ENCODE data around the gene MLX.
A peak's percentile ranks its signal among the peaks of the same experiment; 100 is the strongest.

MLX gene

DNA sequence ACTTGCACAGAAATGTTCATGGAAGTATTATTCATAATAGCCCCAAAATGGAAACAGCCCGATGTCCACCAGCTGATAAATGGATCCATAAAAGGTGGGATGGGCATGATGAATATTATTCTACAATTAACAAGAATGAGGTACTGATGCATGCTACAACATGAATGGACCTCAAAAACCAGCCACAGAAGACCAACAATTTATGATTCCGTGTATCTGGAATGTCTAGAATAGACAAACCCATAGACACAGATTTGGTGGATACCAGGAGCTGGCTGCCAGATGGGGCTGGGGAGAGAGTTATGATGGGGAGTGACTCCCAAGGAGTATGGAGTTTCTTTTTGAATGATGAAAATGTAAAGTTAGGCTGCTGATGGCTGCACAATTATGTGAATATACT lies 41.7 kb upstream of the MLX start:
- Histone ChIP-seq H3K36me3 (ENCODE audit: insufficient read depth, low read length) (no peaks in the 10 kb centered on the region), H3K4me1 (ENCODE audit: insufficient read depth, low read length) (peaks cover 43% of the 10 kb centered on the region), H3K27ac (ENCODE audit: low read depth, low read length) (peak overlapping the region; percentile 29), H3K4me3 (ENCODE audit: low read depth in 1 of 2, low read length in 2 of 2) (no peak overlapping the region), H3K27me3 (ENCODE audit: control insufficient read depth in 1 of 2, insufficient read depth in 2 of 2, low read length in 2 of 2) (no peaks in the 10 kb centered on the region), H3K9me3 (ENCODE audit: low read length) (no peaks in the 10 kb centered on the region), H3K9ac (ENCODE audit: low read length) (no peak overlapping the region)

DNA sequence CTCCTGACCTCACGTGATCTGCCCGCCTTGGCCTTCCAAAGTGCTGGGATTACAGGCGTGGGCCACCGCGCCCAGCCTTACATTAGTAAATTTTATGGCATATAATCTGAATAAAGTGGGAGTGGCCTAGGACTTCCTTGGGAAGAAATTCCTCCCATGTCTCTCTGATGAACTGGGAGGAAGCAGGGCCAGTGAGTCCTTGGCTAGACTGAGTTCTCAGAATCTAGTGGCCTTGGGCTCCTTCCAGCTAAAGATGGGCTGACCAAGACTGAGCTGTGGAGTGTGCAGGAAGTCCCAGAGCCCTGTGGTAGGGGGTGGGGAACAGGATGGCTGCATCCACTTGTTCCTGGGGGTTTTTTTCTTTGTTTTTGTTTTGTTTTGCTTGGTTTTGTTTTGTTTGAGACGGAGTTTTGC lies 40.9 kb upstream of the MLX start:
- Histone ChIP-seq H3K27me3 (ENCODE audit: control insufficient read depth in 1 of 2, insufficient read depth in 2 of 2, low read length in 2 of 2) (no peaks in the 10 kb centered on the region), H3K9ac (ENCODE audit: low read length) (no peak overlapping the region), H3K36me3 (ENCODE audit: insufficient read depth, low read length) (no peaks in the 10 kb centered on the region), H3K4me1 (ENCODE audit: insufficient read depth, low read length) (peaks cover 35% of the 10 kb centered on the region), H3K9me3 (ENCODE audit: low read length) (no peaks in the 10 kb centered on the region), H3K4me3 (ENCODE audit: low read depth in 1 of 2, low read length in 2 of 2) (no peak overlapping the region), H3K27ac (ENCODE audit: low read depth, low read length) (peak overlapping the region; percentile 35)

DNA sequence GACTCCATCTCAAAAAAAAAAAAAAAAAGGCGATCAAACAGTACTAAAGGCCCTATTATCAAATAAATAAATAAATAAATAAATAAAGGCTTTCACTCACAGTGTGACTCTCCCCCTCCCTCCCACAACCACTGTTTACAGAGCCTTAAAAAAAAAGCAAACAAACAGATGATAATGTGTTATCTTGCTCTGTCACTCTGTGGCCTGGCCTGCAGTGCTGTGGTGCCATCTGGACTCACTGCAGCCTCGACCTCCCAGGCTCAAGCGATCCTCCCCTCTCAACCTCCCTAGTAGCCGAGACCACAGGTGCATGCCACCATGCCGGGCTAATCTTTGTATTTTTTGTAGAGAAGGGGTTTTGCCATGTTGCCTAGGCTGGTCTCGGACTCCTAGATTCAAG lies 39.0 kb upstream of the MLX start:
- Histone ChIP-seq H3K9ac (ENCODE audit: low read length) (no peak overlapping the region), H3K4me1 (ENCODE audit: insufficient read depth, low read length) (peaks cover 22% of the 10 kb centered on the region), H3K36me3 (ENCODE audit: insufficient read depth, low read length) (no peaks in the 10 kb centered on the region), H3K9me3 (ENCODE audit: low read length) (no peaks in the 10 kb centered on the region), H3K4me3 (ENCODE audit: low read depth in 1 of 2, low read length in 2 of 2) (no peak overlapping the region), H3K27me3 (ENCODE audit: control insufficient read depth in 1 of 2, insufficient read depth in 2 of 2, low read length in 2 of 2) (no peaks in the 10 kb centered on the region), H3K27ac (ENCODE audit: low read depth, low read length) (no peak overlapping the region)

DNA sequence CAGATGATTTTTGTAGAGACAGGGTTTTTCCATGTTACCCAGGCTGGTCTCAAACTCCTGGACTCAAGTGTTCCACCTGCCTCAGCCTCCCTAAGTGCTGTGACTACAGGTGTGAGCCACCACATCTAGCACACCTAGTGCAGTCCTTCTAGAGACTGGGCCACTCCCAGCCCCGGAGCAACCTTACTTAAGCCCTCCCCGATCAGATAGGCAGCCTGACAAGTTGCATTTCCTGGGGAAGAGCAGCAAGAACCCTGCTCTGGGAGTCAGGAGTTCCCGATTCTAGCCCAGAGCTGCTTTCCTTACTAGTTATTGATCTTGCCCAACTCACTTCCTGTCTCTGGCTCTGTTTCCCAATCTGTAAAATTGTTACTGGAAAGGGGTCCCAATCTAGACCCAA lies 37.8 kb upstream of the MLX start:
- Histone ChIP-seq H3K9me3 (ENCODE audit: low read length) (no peaks in the 10 kb centered on the region), H3K9ac (ENCODE audit: low read length) (no peak overlapping the region), H3K27me3 (ENCODE audit: control insufficient read depth in 1 of 2, insufficient read depth in 2 of 2, low read length in 2 of 2) (no peaks in the 10 kb centered on the region), H3K4me3 (ENCODE audit: low read depth in 1 of 2, low read length in 2 of 2) (no peak overlapping the region), H3K36me3 (ENCODE audit: insufficient read depth, low read length) (no peaks in the 10 kb centered on the region), H3K4me1 (ENCODE audit: insufficient read depth, low read length) (peaks cover 16% of the 10 kb centered on the region), H3K27ac (ENCODE audit: low read depth, low read length) (no peak overlapping the region)

DNA sequence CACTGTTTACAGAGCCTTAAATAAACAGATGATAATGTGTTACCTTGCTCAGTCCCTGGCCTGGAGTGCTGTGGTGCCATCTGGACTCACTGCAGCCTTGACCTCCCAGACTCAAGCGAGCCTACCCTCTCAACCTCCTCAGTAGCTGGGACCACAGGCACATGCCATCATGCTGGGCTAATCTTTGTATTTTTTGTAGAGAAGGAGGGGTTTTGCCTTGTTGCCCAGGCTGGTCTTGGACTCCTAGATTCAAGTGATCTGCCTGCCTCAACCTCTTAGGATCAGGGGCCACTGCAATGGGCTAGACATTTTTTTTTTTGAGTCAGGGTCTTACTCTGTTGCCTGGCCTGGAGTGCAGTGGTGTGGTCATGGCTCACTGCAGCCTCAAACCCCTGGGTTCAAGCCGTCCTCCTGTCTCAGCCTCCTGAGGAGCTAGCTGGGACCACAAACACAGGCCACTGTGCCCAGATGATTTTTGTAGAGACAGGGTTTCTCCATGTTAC lies 35.9 kb upstream of the MLX start:
- Histone ChIP-seq H3K4me1 (ENCODE audit: insufficient read depth, low read length) (peaks cover 26% of the 10 kb centered on the region), H3K27ac (ENCODE audit: low read depth, low read length) (peak overlapping the region; percentile 63), H3K27me3 (ENCODE audit: control insufficient read depth in 1 of 2, insufficient read depth in 2 of 2, low read length in 2 of 2) (no peaks in the 10 kb centered on the region), H3K4me3 (ENCODE audit: low read depth in 1 of 2, low read length in 2 of 2) (no peak overlapping the region), H3K9me3 (ENCODE audit: low read length) (no peaks in the 10 kb centered on the region), H3K36me3 (ENCODE audit: insufficient read depth, low read length) (no peaks in the 10 kb centered on the region), H3K9ac (ENCODE audit: low read length) (no peak overlapping the region)

DNA sequence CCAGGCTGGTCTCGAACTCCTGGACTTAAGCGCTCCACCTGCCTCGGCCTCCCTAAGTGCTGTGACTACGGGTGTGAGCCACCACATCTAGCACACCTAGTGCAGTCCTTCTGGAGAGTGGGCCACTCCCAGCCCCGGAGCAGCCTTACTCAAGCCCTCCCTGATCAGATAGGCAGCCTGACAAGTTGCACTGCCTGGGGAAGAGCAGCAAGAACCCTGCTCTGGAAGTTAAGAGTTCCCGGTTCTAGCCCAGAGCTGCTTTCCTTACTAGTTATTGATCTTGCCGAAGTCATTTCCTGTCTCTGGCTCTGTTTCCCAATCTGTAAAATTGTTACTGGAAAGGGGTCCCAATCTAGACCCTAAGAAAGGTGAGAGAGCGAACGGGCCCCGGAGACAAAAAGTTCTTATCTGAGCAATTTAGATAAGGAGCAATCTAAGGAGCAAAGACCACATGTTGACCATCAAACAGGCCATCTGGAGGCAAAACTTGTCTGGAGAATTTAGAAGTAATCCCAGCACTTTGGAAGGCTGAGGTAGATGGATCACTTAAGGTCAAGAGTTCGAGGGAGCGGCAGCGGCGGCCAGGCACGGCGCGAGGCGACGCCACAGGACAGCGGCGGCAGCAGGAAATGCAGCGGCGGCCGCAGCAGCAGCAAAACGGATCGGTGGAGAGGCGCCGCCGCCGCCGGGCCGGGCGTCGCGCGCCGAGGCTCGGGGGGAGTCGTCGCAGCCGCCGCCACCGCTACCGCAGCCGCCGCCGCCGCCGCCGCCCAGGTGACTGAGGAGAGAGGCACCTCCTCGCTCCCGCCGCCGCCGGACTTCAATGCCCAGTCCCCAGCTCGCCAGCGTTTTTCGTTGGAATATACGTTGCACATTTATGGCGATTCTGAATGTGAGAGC lies 35.2 kb upstream of the MLX start:
- H3K27me3 ChIP-seq (ENCODE audit: control insufficient read depth in 1 of 2, insufficient read depth in 2 of 2, low read length in 2 of 2), result no peaks in the 10 kb centered on the region
- peak overlapping the region in 1 of 2 donors; percentile 32 for H3K4me3 ChIP-seq (ENCODE audit: low read depth in 1 of 2, low read length in 2 of 2)
- H3K4me1 ChIP-seq (ENCODE audit: insufficient read depth, low read length), result peaks cover 23% of the 10 kb centered on the region
- no peak overlapping the region for H3K9ac ChIP-seq (ENCODE audit: low read length)
- H3K36me3 ChIP-seq (ENCODE audit: insufficient read depth, low read length), result no peaks in the 10 kb centered on the region
- peak overlapping the region; percentile 86 for H3K27ac ChIP-seq (ENCODE audit: low read depth, low read length)
- no peaks in the 10 kb centered on the region for H3K9me3 ChIP-seq (ENCODE audit: low read length)

DNA sequence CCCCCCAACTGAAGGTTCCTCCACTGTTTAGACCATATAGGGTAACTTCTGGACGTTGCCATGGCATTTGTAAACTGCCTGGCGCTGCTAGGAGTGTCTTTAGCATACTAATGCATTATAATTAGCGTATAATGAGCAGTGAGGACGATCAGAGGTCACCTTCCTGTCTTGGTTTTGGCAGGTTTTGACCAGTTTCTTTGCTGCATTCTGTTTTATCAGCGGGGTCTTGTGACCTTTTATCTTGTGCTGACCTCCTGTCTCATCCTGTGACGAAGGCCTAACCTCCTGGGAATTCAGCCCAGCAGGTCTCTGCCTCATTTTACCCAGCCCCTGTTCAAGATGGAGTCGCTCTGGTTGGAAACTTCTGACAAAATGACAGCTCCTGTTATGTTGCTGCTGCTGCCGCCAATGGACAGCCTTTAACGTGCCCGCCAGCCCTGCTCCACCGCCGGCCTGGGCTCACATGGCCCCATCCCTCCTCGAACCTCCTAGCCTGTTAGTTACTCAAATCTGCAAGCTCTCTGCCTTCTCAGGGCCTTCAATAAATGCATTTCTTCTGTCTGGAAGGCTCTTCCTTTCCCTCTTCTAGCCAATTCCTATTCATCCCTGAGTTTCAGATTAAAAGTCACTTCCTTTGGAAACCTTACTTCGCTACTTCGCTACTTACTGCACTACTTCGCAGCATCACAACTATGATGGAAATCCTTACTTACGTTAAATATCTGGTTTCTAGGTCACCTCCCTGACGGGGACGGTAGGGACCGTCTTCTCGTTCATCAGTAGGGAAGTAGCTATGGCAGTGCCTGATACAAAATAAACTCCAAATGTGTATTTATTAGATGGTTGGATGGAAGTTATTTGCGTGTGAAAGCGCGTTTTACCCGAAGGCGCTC lies 31.5 kb upstream of the MLX start:
- Histone ChIP-seq H3K4me3 (ENCODE audit: low read depth in 1 of 2, low read length in 2 of 2) (peak overlapping the region; percentile 41 to 72), H3K27me3 (ENCODE audit: control insufficient read depth in 1 of 2, insufficient read depth in 2 of 2, low read length in 2 of 2) (no peaks in the 10 kb centered on the region), H3K36me3 (ENCODE audit: insufficient read depth, low read length) (peaks cover 15% of the 10 kb centered on the region), H3K9ac (ENCODE audit: low read length) (peak overlapping the region; percentile 71), H3K9me3 (ENCODE audit: low read length) (no peaks in the 10 kb centered on the region), H3K4me1 (ENCODE audit: insufficient read depth, low read length) (peaks cover 23% of the 10 kb centered on the region), H3K27ac (ENCODE audit: low read depth, low read length) (peak overlapping the region; percentile 84)

DNA sequence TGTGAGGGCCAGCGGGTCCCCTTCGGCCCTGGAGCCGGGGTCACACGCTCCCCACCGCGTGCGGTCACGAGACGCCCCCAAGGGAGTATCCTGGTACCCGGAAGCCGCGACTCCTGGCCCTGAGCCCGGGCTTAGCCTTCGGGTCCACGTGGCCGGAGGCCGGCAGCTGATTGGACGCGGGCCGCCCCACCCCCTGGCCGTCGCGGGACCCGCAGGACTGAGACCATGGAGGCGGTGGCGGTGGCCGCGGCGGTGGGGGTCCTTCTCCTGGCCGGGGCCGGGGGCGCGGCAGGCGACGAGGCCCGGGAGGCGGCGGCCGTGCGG lies 30.9 kb upstream of the MLX start, which contains the start of gene NAGLU:
Gene NAGLU, plus strand, starts transcription at position 194 of the 324 bp plus-strand sequence. Its CDS starts 32 bp downstream, at position 226.
- peak within 1 kb of the TSS; percentile 52 to 75 for H3K4me3 ChIP-seq (ENCODE audit: low read depth in 1 of 2, low read length in 2 of 2)
- H3K4me1 ChIP-seq (ENCODE audit: insufficient read depth, low read length), result peaks cover 23% of the 10 kb centered on the region

DNA sequence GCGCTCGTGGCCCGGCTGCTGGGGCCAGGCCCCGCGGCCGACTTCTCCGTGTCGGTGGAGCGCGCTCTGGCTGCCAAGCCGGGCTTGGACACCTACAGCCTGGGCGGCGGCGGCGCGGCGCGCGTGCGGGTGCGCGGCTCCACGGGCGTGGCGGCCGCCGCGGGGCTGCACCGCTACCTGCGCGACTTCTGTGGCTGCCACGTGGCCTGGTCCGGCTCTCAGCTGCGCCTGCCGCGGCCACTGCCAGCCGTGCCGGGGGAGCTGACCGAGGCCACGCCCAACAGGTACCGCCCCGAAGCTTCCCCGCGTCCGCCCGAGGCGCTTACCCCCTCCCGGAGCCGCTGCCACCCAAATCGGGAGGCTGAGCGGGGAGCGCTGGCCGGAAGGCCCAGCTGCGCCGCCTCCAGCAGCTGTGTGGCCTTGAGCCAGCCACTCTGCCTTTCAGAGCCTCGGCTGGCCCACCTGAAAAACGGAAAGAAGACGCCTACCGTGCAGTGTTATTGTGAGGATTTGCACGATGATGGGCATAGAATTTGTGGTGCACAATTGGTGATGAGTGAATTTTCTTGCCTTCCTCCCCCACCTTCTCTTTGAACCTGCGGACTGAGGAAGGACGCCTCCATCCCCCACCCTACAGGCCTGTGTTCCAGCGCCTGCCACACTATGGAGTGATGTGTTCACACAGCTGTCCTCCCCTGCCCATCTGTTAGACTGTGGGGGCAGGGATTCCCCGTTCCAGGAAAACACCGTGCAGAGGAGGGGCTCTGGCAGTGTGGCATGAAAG lies 30.3 kb upstream of the MLX start:
- Histone ChIP-seq H3K27ac (ENCODE audit: low read depth, low read length) (peak overlapping the region; percentile 92), H3K9ac (ENCODE audit: low read length) (peak overlapping the region; percentile 54), H3K4me1 (ENCODE audit: insufficient read depth, low read length) (peaks cover 19% of the 10 kb centered on the region), H3K27me3 (ENCODE audit: control insufficient read depth in 1 of 2, insufficient read depth in 2 of 2, low read length in 2 of 2) (no peaks in the 10 kb centered on the region), H3K36me3 (ENCODE audit: insufficient read depth, low read length) (peaks cover 25% of the 10 kb centered on the region), H3K9me3 (ENCODE audit: low read length) (no peaks in the 10 kb centered on the region), H3K4me3 (ENCODE audit: low read depth in 1 of 2, low read length in 2 of 2) (peak overlapping the region; percentile 52 to 75)

More for the DNA sequence above, 30.9 kb upstream of the MLX start, which contains the start of gene NAGLU:
- H3K9ac ChIP-seq (ENCODE audit: low read length), result peak within 1 kb of the TSS; percentile 71
- no peaks in the 10 kb centered on the region for H3K9me3 ChIP-seq (ENCODE audit: low read length)
- peaks cover 19% of the 10 kb centered on the region for H3K36me3 ChIP-seq (ENCODE audit: insufficient read depth, low read length)
- no peaks in the 10 kb centered on the region for H3K27me3 ChIP-seq (ENCODE audit: control insufficient read depth in 1 of 2, insufficient read depth in 2 of 2, low read length in 2 of 2)
- peak within 1 kb of the TSS; percentile 92 for H3K27ac ChIP-seq (ENCODE audit: low read depth, low read length)

DNA sequence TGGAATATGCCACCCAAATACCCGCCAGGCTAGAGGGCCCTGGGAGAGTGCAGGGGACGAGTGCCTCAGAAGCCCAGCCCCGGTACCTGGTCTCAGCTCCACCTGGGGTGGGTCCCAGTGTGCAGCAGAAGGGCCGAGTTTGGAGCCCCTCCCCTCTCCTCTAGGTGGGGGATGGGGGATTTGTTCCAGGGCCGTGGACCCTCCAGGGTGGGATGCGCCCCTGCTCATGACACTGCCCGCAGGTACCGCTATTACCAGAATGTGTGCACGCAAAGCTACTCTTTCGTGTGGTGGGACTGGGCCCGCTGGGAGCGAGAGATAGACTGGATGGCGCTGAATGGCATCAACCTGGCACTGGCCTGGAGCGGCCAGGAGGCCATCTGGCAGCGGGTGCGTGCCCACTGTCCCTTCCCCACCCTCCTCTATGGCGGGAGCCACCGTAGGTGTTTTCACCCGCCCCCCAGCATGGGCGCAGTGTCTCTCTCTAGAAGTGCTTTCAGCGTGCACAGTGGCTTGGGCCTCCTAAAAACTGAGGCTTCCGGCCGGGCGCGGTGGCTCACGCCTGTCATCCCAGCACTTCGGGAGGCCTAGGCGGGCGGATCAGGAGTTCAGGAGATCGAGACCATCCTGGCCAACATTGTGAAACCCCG lies 29.6 kb upstream of the MLX start:
- H3K9ac ChIP-seq (ENCODE audit: low read length), result peak overlapping the region; percentile 54
- H3K9me3 ChIP-seq (ENCODE audit: low read length), result no peaks in the 10 kb centered on the region
- peaks cover 17% of the 10 kb centered on the region for H3K4me1 ChIP-seq (ENCODE audit: insufficient read depth, low read length)
- H3K27me3 ChIP-seq (ENCODE audit: control insufficient read depth in 1 of 2, insufficient read depth in 2 of 2, low read length in 2 of 2), result no peaks in the 10 kb centered on the region
- H3K36me3 ChIP-seq (ENCODE audit: insufficient read depth, low read length), result peaks cover 26% of the 10 kb centered on the region
- peak overlapping the region; percentile 52 to 75 for H3K4me3 ChIP-seq (ENCODE audit: low read depth in 1 of 2, low read length in 2 of 2)
- peak overlapping the region; percentile 92 for H3K27ac ChIP-seq (ENCODE audit: low read depth, low read length)

Data from muscle layer of colon (tissue), 2 donors.